ENCODE results near the gene CITED2. TPM values are rescaled to one million over a fixed set of nuclear protein-coding genes. Genes with fewer than 3 reads are reported as not detected.

Gene CITED2
- total RNA-seq, 1 donor from 2014 or later, result 133 TPM

GRCh38 chr6:139343052-139343750, 31.2 kb downstream of the CITED2 start:
- ATAC-seq (ENCODE audit: poor library complexity) (no peak), DNase-seq (no peak)
- intact Hi-C loops (cut with DNase I), result no loop called here

- ATAC-seq (ENCODE audit: poor library complexity) (no peak), DNase-seq (no peak)
- intact Hi-C loops (cut with DNase I), result no loop called here
Observed at GRCh38 chr6:139341060-139341459, 33.4 kb downstream of the CITED2 start.

- ATAC-seq (ENCODE audit: poor library complexity), result peak; percentile 86
- no peak for DNase-seq
- intact Hi-C loops (cut with DNase I), result no loop called here
Observed at GRCh38 chr6:139338795-139339194, 35.7 kb downstream of the CITED2 start.

- intact Hi-C loops (cut with DNase I), result no loop called here
- DNase-seq, result peak; percentile 47
- ATAC-seq (ENCODE audit: poor library complexity), result no peak
Observed at GRCh38 chr6:139337830-139338229, 36.6 kb downstream of the CITED2 start.

- DNase-seq, result no peak
- intact Hi-C loops (cut with DNase I), result no loop called here
- no peak for ATAC-seq (ENCODE audit: poor library complexity)
Observed at GRCh38 chr6:139337001-139337400, 37.4 kb downstream of the CITED2 start.

GRCh38 chr6:139336488-139336887, 38.0 kb downstream of the CITED2 start:
- no peak for ATAC-seq (ENCODE audit: poor library complexity)
- peak; percentile 47 for DNase-seq
- intact Hi-C loops (cut with DNase I), result no loop called here

GRCh38 chr6:139335447-139336210, 38.8 kb downstream of the CITED2 start:
- no peak for DNase-seq
- intact Hi-C loops (cut with DNase I), result no loop called here
- ATAC-seq (ENCODE audit: poor library complexity), result no peak

- ATAC-seq (ENCODE audit: poor library complexity), result peak; percentile 79
- intact Hi-C loops (cut with DNase I), result no loop called here
- DNase-seq, result no peak
Observed at GRCh38 chr6:139334806-139335446, 39.5 kb downstream of the CITED2 start.

- intact Hi-C loops (cut with DNase I), result no loop called here
- ATAC-seq (ENCODE audit: poor library complexity), result no peak
- no peak for DNase-seq
Observed at GRCh38 chr6:139330826-139331500, 43.5 kb downstream of the CITED2 start.

GRCh38 chr6:139330306-139330705, 44.1 kb downstream of the CITED2 start:
- no peak for ATAC-seq (ENCODE audit: poor library complexity)
- intact Hi-C loops (cut with DNase I), result no loop called here
- DNase-seq, result no peak

- DNase-seq (no peak), ATAC-seq (ENCODE audit: poor library complexity) (no peak)
- intact Hi-C loops (cut with DNase I), result no loop called here
Observed at GRCh38 chr6:139329224-139329623, 45.2 kb downstream of the CITED2 start.

GRCh38 chr6:139327038-139327437, 47.4 kb downstream of the CITED2 start:
- no peak for ATAC-seq (ENCODE audit: poor library complexity)
- intact Hi-C loops (cut with DNase I), result no loop called here
- no peak for DNase-seq

- ATAC-seq (ENCODE audit: poor library complexity), result no peak
- intact Hi-C loops (cut with DNase I), result no loop called here
- no peak for DNase-seq
Observed at GRCh38 chr6:139325686-139326085, 48.8 kb downstream of the CITED2 start.

GRCh38 chr6:139325125-139325524, 49.3 kb downstream of the CITED2 start:
- intact Hi-C loops (cut with DNase I), result no loop called here
- ATAC-seq (ENCODE audit: poor library complexity), result peak; percentile 36
- DNase-seq, result no peak

- intact Hi-C loops (cut with DNase I), result no loop called here
- ATAC-seq (ENCODE audit: poor library complexity) (no peak), DNase-seq (no peak)
Observed at GRCh38 chr6:139324301-139324555, 50.2 kb downstream of the CITED2 start.

- ATAC-seq (ENCODE audit: poor library complexity), result peak; percentile 82
- peak; percentile 73 for DNase-seq
- intact Hi-C loops (cut with DNase I), result no loop called here
Observed at GRCh38 chr6:139323511-139324300, 50.7 kb downstream of the CITED2 start.
